ENCODE data around the gene EPHB2. TPM values are rescaled to one million over a fixed set of nuclear protein-coding genes. Genes with fewer than 3 reads are reported as not detected.

Gene EPHB2
- total and polyA plus RNA-seq, 2 donors (not counting 3 experiments of a cell fraction or from before 2014, with no cell fraction given) = 50.8 to 69.1 TPM

- Histone ChIP-seq H2AFZ (ENCODE audit: low read depth, low read length) (no peak overlapping the region), H3K4me3 (replicated peaks in 1 of 3; ENCODE audit: insufficient read depth in 1 of 3, low read depth in 1 of 3, low read length in 3 of 3) (no peak overlapping the region), H4K20me1 (replicated peaks; ENCODE audit: control insufficient read depth, extremely low read depth, insufficient read depth, low read length) (no peaks in the 10 kb centered on the region), H3K9me1 (replicated peaks; ENCODE audit: control insufficient read depth, extremely low read depth, insufficient read depth, low read length) (no peaks in the 10 kb centered on the region), H3K9me3 (replicated peaks; ENCODE audit: control insufficient read depth, insufficient read depth, low read length) (no peaks in the 10 kb centered on the region), H3K36me3 (ENCODE audit: control insufficient read depth in 2 of 2, extremely low read depth in 1 of 2, insufficient read depth in 2 of 2, low read length in 2 of 2) (no peaks in the 10 kb centered on the region), H3K9ac (replicated peaks; ENCODE audit: extremely low read depth, insufficient read depth, low read length) (no peak overlapping the region), H3K79me2 (ENCODE audit: control insufficient read depth, insufficient read depth, low read length) (no peaks in the 10 kb centered on the region), H3K4me1 (ENCODE audit: control insufficient read depth, extremely low read depth, insufficient read depth, low read length) (peaks cover 13% of the 10 kb centered on the region), H3K27me3 (ENCODE audit: control insufficient read depth in 2 of 2, insufficient read depth in 2 of 2, low read length in 2 of 2) (no peaks in the 10 kb centered on the region), H3K27ac (ENCODE audit: insufficient read depth, low read depth, low read length) (no peak overlapping the region), H3K4me2 (ENCODE audit: insufficient read depth, low read length) (no peak overlapping the region)
- TF ChIP-seq POLR2AphosphoS5 (IDR thresholded peaks at IDR 0.05; ENCODE audit: insufficient read depth, low read depth, low read length) (no peak), MYC (IDR thresholded peaks at IDR 0.05; ENCODE audit: low read depth, low read length) (no peak), FOS (IDR thresholded peaks at IDR 0.05; ENCODE audit: borderline replicate concordance, insufficient read depth, low read length) (no peak), CTCF (IDR thresholded peaks at IDR 0.05; ENCODE audit: extremely low read depth in 1 of 2, insufficient read depth in 1 of 2, low read depth in 1 of 2, low read length in 2 of 2) (no peak), POLR2A (IDR thresholded peaks at IDR 0.05; ENCODE audit: low read depth, low read length) (no peak), EZH2 (IDR thresholded peaks at IDR 0.05; ENCODE audit: borderline replicate concordance, low read depth, low read length, severe bottlenecking) (no peak), GATA2 (IDR thresholded peaks at IDR 0.05; ENCODE audit: insufficient read depth, insufficient read length, low read depth, low read length) (no peak), JUN (IDR thresholded peaks at IDR 0.05; ENCODE audit: borderline replicate concordance, insufficient read depth, insufficient read length, low read depth) (no peak)
- TF ChIP-seq, protein P1, sequence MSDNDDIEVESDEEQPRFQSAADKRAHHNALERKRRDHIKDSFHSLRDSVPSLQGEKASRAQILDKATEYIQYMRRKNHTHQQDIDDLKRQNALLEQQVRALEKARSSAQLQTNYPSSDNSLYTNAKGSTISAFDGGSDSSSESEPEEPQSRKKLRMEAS (IDR thresholded peaks at IDR 0.05; ENCODE audit: insufficient read depth, insufficient read length) = no peak
- CTCF ChIA-PET = interaction anchor here (1.4 kb wide), 2 partner anchors 45 to 112 kb away, joined by 3 to 6 read pairs; no protein-coding TSS in a partner anchor
- POLR2A ChIA-PET = no interaction called here
- intact Hi-C loops (cut with micrococcal nuclease) = no loop called here
- DNase-seq (ENCODE audit: low read depth, low spot score) (no peak), FAIRE-seq (no peak)
- dilution Hi-C loops (cut with MboI; ENCODE audit: extremely low pct_ligation_motif_present, low sequenced_read_pairs) = no loop called here
- no TSS peak for BruUV-seq (replicated peaks)
Measured at GRCh38 chr1:22816803-22817202, 106.2 kb downstream of the EPHB2 start.
